GM10248 (cell line): ENCODE results near the gene ASAP2.

Source experiments
- CTCF ChIA-PET: fragments of 300-600 bp; sonication (Branson Sonifier 250); formaldehyde crosslinking; extraction: SDS; loops from one replicate; lab custom pipeline; 2021; ENCODE audit warnings: antibody characterized with exemption; lab: Yijun Ruan, JAX
- POLR2A ChIA-PET: fragments of 350-650 bp; sonication (Branson Sonifier 250); formaldehyde crosslinking; extraction: SDS; loops from one replicate; lab custom pipeline; 2020; ENCODE audit warnings: antibody characterized with exemption; lab: Yijun Ruan, JAX
- DNase-seq: peaks from one replicate; pipeline ENCODE4 v3.0.0; 2012; ENCODE audit errors: extremely low spot score
- TF ChIP-seq, protein P1 (sequence below): IDR thresholded peaks from 2 replicates; pipeline ENCODE4 v1.5.1; 2012; ENCODE audit warnings: mild to moderate bottlenecking, low read depth; ENCODE audit errors: extremely low read depth, missing control alignments, control extremely low read depth

The ASAP2 gene

DNA sequence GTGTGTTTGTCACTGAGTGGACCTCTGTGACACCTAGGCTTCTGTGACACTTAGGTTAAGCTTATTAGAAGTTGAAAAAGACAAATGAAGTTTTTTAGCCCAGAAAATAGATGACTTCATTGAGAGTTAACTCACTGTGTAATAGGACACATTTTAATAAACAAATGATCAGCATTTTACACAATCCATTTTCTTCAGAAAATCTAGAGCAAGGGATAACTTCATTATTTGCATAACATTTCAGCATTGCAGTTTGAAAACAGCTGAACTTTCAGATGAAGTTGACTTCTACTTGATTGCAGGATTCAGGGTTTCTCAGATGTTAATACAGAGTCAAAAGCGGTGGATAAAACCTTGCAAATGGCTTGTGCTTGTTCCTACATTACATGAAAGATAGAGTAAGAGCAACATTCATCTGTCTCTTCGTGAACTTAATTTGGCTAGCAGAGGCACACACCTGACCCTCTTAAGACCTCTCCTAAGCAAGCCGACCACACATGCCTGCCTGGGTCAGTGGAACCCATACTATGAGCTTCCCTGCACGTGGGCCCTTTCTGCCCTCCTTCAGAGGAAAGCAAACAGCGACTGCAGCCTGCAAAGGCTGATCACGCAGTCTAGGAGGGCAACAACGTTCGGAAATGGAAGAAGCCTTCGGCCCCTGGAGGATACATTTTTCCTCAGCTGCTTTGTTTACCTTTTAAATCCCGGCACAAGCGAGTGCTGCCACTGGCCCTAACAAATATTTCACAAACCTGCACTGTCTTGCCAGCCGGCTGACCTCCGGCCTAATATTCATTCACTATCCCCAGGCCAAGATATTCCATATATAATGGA lies 200.1 kb downstream of the ASAP2 start:
- ChIA-PET POLR2A (no interaction called here), CTCF (no interaction called here)
- no peak for DNase-seq
- TF ChIP-seq, protein P1, sequence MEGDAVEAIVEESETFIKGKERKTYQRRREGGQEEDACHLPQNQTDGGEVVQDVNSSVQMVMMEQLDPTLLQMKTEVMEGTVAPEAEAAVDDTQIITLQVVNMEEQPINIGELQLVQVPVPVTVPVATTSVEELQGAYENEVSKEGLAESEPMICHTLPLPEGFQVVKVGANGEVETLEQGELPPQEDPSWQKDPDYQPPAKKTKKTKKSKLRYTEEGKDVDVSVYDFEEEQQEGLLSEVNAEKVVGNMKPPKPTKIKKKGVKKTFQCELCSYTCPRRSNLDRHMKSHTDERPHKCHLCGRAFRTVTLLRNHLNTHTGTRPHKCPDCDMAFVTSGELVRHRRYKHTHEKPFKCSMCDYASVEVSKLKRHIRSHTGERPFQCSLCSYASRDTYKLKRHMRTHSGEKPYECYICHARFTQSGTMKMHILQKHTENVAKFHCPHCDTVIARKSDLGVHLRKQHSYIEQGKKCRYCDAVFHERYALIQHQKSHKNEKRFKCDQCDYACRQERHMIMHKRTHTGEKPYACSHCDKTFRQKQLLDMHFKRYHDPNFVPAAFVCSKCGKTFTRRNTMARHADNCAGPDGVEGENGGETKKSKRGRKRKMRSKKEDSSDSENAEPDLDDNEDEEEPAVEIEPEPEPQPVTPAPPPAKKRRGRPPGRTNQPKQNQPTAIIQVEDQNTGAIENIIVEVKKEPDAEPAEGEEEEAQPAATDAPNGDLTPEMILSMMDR, result no peak

DNA sequence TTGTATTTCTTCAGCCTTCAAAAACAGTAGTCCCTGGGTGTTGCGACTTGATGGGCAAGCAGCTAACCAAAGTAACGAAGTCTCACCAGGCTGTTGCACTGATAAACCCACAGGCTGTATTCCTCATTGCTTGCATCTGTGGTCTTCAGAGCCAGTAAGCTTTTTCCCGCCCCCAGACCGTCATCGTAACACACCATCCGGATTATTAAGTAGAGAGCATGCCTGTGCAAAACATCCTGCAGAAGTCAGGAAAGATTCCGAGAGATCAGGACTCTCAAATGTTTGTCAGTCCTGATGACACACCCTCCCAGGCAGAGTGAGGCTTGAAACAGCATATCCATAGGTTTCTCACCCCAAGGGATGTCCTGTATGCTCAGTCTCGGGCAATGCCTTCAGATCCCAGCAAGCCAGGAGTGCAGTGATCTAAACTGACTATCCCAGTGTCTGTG lies 200.8 kb downstream of the ASAP2 start:
- CTCF ChIA-PET, result no interaction called here
- POLR2A ChIA-PET, result no interaction called here
- no peak for DNase-seq
- TF ChIP-seq, protein P1, result no peak

DNA sequence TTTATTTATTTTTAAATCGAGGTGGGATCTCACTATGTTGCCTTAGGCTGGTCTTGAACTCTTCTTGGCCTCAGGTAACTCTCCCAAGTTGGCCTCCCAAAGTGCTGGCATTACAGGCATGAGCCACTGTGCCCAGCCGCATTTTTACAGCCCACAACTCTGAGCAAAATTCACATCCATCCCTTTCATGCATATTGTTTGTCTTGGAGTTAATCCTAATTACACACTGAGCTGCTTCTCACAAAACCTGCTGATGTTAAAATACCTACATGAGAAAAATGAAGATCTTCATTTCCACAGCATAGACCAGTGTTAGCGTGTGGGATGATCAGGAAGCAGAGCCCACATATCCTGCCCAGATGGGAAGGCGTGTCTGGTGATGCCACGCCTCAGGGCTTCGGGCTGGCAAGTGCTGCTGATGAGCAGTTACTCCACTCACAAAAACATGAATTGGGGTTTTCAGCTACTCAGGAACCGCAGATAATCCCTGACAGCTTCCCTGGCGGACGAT lies 202.1 kb downstream of the ASAP2 start:
- no peak for DNase-seq
- ChIA-PET CTCF (interaction anchor here (1.4 kb wide), 1 partner anchor 15 kb away, joined by 3 read pairs; the partner anchor contains the start of genes CPSF3 and ITGB1BP1), POLR2A (no interaction called here)
- TF ChIP-seq, protein P1, result no peak

GRCh38 chr2:9410108-9410507 lies 203.5 kb downstream of the ASAP2 start:
- no peak for DNase-seq
- ChIA-PET CTCF (no interaction called here), POLR2A (no interaction called here)
- TF ChIP-seq, protein P1, result no peak

DNA sequence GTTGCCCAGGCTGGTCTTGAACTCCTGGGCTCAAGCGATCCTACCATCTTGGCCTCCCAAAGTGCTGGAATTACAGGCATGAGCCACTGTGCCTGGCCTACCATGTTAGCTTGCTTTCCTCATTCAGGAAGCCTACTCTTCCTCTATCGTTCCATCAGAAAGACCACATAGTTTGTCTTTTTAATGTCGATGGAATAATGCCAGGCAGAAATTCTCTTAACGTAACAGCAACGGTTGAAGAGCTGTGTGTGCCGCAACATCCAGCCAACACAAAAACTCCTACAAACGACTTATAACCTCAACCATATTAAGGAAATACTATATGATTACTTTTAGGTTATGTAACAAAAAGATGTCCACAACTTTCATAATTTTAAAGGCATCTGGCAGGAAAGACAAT lies 206.2 kb downstream of the ASAP2 start:
- ChIA-PET CTCF (no interaction called here), POLR2A (no interaction called here)
- TF ChIP-seq, protein P1, result no peak
- DNase-seq, result no peak

- TF ChIP-seq, protein P1, result no peak
- CTCF ChIA-PET, result no interaction called here
- DNase-seq, result no peak
- POLR2A ChIA-PET, result no interaction called here
Observed at GRCh38 chr2:9415516-9416169, 209.0 kb downstream of the ASAP2 start.
